Stimulated activated naive CD8-positive, alpha-beta T cell treated with anti-CD3 and anti-CD28 coated beads, Interleukin-15, Interleukin-2, amounts not matched to agents 100 ng/mL and 50 ng/mL, for 24 hours (primary cell): ENCODE results near the gene OCA2.
"Not testable (repeated sequence)": the region's sequence is repeated elsewhere in the genome, so short reads cannot be mapped to it uniquely, and the experiment has no call there.

Source experiments
- H3K27ac Mint-ChIP-seq: one replicate; pipeline ENCODE4 v1.8.0; 2021; ENCODE audit warnings: mild to moderate bottlenecking, mixed read lengths
- H3K27me3 Mint-ChIP-seq: one replicate; pipeline ENCODE4 v1.8.0; 2021; ENCODE audit warnings: mixed read lengths
- H3K36me3 Mint-ChIP-seq: one replicate; pipeline ENCODE4 v1.8.0; 2021; ENCODE audit warnings: low read depth, mixed read lengths
- H3K4me1 Mint-ChIP-seq: one replicate; pipeline ENCODE4 v1.8.0; 2021; ENCODE audit warnings: low read depth, mixed read lengths
- H3K4me3 Mint-ChIP-seq: one replicate; pipeline ENCODE4 v1.8.0; 2021; ENCODE audit warnings: mild to moderate bottlenecking, mixed read lengths
- H3K9me3 Mint-ChIP-seq: one replicate; pipeline ENCODE4 v1.8.0; 2021; ENCODE audit warnings: mixed read lengths

OCA2 gene

DNA sequence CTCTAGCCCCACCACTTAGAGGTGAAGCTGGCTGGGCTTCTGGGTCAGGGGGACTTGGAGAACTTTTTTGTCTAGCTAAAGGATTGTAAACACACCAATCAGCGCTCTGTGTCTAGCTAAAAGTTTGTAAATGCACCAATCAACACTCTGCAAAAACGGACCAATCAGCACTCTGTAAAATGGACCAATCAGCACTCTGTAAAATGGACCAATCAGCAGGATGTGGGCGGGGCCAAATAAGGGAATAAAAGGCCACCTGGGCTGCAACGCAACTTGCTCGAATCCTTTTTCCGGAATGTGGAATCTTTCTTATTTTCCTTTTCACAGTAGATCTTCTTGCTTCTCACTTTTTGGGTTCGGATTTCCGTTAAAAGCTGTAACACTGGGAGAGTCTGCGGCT is 385.3 kb downstream of the OCA2 start:
- not testable (repeated sequence) for H3K36me3 Mint-ChIP-seq, H3K27me3 Mint-ChIP-seq, H3K4me3 Mint-ChIP-seq, H3K4me1 Mint-ChIP-seq, H3K27ac Mint-ChIP-seq
- peaks cover 24% of the 10 kb centered on the region for H3K9me3 Mint-ChIP-seq

DNA sequence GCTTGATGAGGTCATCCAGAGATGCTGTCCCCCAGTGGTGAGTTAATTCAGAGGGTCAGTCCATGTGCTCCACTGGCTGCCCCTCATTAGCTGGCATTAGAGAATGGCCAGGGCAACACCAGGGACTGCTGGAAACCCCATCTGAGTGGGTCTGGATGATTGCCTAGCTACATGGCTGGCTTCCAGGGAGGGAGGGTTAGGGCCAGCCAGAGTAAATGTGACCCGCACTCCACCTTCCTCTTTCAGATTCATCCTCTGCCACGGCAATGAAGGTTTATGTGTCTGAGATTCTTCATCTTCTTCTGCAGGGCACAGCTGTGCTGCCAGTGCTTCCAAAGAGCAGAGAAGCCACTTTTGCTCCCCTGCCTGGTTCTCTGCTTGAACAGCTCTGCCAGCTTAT is 391.9 kb downstream of the OCA2 start:
- H3K27ac Mint-ChIP-seq: no peak overlapping the region
- peaks cover 18% of the 10 kb centered on the region for H3K9me3 Mint-ChIP-seq
- no peaks in the 10 kb centered on the region for H3K36me3 Mint-ChIP-seq
- H3K27me3 Mint-ChIP-seq: no peaks in the 10 kb centered on the region
- H3K4me1 Mint-ChIP-seq: no peaks in the 10 kb centered on the region
- no peak overlapping the region for H3K4me3 Mint-ChIP-seq

DNA sequence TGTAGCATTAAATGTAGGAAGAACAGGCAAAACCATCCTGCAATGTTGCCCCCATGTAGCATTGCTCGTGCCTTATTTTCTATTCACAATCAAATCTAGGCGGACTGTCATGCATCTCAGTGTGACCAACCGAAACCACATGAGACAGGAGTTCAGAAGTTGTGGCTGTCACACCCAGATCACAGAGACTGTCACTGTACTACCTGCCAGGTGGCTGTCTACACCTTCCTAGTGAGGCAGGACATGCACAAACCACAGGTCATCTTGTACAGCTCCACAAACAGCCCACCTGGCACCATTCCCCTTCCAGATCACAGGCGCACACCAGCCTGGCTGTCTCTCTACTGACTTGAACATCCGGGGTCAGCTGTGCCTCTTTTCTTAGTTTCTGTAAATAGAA is 392.8 kb downstream of the OCA2 start:
- H3K4me3 Mint-ChIP-seq: no peak overlapping the region
- H3K4me1 Mint-ChIP-seq: no peaks in the 10 kb centered on the region
- peaks cover 17% of the 10 kb centered on the region for H3K9me3 Mint-ChIP-seq
- H3K36me3 Mint-ChIP-seq: no peaks in the 10 kb centered on the region
- no peak overlapping the region for H3K27ac Mint-ChIP-seq
- no peaks in the 10 kb centered on the region for H3K27me3 Mint-ChIP-seq

DNA sequence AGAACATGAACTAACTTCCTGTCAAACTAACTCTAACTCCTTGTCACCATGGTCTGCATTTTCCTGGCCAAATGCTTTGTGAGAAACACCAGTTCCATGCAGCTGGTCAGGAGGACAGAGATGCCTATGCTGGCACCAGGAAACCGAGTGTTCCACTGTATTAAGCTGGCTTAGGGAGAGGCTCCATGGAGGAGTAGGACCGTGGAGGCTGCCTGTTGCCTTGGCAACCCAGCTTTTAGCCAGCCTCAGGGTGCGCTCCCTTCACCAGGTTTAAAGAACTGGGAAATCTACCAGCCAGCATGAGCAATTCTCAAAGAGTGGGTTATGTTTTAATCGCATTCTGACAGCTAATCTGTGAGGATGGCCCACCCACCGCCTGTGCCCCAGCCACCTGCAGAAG is 394.1 kb downstream of the OCA2 start:
- Mint-ChIP-seq H3K9me3 (peaks cover 10% of the 10 kb centered on the region), H3K27me3 (no peaks in the 10 kb centered on the region), H3K36me3 (no peaks in the 10 kb centered on the region), H3K4me3 (no peak overlapping the region), H3K27ac (no peak overlapping the region), H3K4me1 (no peaks in the 10 kb centered on the region)
